Astrocyte of the cerebellum (primary cell): ENCODE measurements around the gene SEMA4A.

Experiments
- DNase-seq: peaks from one replicate; pipeline ENCODE4 v3.0.0-alpha.2; 2011; ENCODE audit warnings: low read depth
- H3K4me3 ChIP-seq: 2 replicates; pipeline ENCODE4 v1.5.1; 2011; ENCODE audit warnings: mild to moderate bottlenecking, low read depth, low read length, moderate library complexity
- in situ Hi-C: cut with HindIII; loops from 2 replicates; pipeline ENCODE4 v1.10.0; 2017; ENCODE audit warnings: low sequenced_read_pairs
- TF ChIP-seq, protein P1 (sequence below): IDR thresholded peaks from 2 replicates; pipeline ENCODE4 v1.5.1; 2012; ENCODE audit warnings: low read length, low read depth, moderate library complexity, mild to moderate bottlenecking; ENCODE audit errors: missing control alignments

The SEMA4A gene

GRCh38 chr1:156198831-156199349 is 45.5 kb downstream of the SEMA4A start:
- no peak for DNase-seq
- H3K4me3 ChIP-seq: no peak overlapping the region
- in situ Hi-C loops: no loop called here
- TF ChIP-seq, protein P1, sequence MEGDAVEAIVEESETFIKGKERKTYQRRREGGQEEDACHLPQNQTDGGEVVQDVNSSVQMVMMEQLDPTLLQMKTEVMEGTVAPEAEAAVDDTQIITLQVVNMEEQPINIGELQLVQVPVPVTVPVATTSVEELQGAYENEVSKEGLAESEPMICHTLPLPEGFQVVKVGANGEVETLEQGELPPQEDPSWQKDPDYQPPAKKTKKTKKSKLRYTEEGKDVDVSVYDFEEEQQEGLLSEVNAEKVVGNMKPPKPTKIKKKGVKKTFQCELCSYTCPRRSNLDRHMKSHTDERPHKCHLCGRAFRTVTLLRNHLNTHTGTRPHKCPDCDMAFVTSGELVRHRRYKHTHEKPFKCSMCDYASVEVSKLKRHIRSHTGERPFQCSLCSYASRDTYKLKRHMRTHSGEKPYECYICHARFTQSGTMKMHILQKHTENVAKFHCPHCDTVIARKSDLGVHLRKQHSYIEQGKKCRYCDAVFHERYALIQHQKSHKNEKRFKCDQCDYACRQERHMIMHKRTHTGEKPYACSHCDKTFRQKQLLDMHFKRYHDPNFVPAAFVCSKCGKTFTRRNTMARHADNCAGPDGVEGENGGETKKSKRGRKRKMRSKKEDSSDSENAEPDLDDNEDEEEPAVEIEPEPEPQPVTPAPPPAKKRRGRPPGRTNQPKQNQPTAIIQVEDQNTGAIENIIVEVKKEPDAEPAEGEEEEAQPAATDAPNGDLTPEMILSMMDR: no peak

DNA sequence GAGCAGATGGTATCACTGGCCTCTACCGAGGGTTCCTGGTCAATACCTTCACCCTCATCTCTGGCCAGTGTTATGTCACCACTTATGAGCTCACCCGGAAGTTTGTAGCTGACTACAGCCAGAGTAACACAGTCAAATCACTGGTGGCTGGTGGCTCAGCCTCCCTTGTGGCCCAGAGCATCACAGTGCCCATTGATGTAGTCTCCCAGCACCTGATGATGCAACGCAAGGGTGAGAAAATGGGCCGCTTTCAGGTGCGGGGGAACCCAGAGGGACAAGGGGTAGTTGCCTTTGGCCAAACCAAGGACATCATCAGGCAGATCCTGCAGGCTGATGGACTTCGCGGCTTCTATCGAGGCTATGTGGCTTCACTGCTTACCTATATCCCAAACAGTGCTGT is 46.7 kb downstream of the SEMA4A start:
- no peak overlapping the region for H3K4me3 ChIP-seq
- TF ChIP-seq, protein P1: no peak
- no peak for DNase-seq
- in situ Hi-C loops: no loop called here

DNA sequence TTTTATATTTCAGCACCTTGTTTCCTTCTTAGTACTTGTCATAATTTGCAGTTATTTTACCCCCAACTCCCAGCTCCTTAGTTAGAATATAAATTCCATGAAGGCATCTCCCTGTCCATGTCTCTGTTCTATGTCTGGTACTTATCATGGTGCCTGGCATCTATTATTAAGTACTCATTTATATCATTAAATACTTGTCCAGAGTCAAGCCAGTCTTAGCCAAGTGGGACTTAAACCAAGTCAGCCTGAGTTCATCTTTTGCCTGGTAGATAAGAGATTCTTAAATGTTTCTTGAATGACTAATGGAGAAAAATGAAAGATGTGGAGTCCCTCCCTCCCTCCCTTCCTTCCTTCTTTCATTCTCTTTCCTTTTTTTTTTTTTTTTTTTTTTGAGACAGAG is 49.9 kb downstream of the SEMA4A start:
- H3K4me3 ChIP-seq: no peak overlapping the region
- in situ Hi-C loops: no loop called here
- DNase-seq: no peak
- TF ChIP-seq, protein P1: no peak

DNA sequence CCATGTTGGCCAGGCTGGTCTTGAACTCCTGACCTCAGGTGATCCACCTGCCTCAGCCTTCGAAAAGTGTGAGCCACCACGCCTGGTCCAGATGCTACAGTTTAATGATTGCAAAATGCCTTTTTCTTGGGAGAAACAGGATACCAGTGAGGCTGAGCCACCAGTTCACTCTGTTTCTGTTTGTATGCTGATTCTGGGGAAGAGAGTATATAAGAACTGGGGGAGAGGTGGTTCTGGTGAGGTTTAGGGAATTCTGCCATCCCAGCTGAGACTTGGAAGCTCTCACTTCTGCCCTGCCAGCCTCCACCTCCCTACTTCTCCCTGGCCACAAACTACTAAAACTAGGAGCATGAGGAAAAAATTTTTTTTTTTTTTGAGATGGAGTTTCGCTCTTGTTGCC is 51.3 kb downstream of the SEMA4A start:
- no peak for DNase-seq
- TF ChIP-seq, protein P1: no peak
- H3K4me3 ChIP-seq: no peak overlapping the region
- in situ Hi-C loops: no loop called here

GRCh38 chr1:156211243-156211642 is 57.9 kb downstream of the SEMA4A start:
- H3K4me3 ChIP-seq: no peak overlapping the region
- in situ Hi-C loops: no loop called here
- TF ChIP-seq, protein P1: no peak
- no peak for DNase-seq

DNA sequence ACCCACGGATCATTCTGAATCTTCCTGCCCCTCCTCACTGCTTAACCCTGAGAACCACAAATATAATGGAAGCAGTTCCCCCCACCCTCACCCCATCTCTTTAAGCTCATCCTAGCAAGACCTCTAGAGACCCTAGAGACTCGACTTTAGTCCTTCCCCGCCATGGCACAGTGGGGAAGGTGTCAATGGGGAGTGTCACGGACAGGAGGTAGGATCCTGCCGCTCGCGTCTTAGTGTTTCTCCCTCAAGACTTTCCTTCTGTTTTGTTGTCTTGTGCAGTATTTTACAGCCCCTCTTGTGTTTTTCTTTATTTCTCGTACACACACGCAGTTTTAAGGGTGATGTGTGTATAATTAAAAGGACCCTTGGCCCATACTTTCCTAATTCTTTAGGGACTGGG is 58.7 kb downstream of the SEMA4A start:
- TF ChIP-seq, protein P1: no peak
- no peak for DNase-seq
- H3K4me3 ChIP-seq: peak overlapping the region; percentile 77
- in situ Hi-C loops: no loop called here
